Measurements from ENCODE around the gene SNAP29. TPM values are rescaled to one million over a fixed set of nuclear protein-coding genes. Genes with fewer than 3 reads are reported as not detected.

Gene SNAP29
- total RNA-seq, 1 experiment from 2014 or later: 17.9 TPM

- H3K9me3 Mint-ChIP-seq: no peaks in the 10 kb centered on the region
- Histone ChIP-seq H3K9me3 (ENCODE audit: control insufficient read depth, low read depth, low read length) (no peaks in the 10 kb centered on the region), H3K4ac (ENCODE audit: low read depth, low read length) (no peak overlapping the region), H2BK20ac (ENCODE audit: low read depth, low read length, poor library complexity, severe bottlenecking) (no peak overlapping the region), H3K4me1 (ENCODE audit: insufficient read depth, low read length) (no peaks in the 10 kb centered on the region), H3K18ac (ENCODE audit: insufficient read length, low read depth, low read length) (no peak overlapping the region), H4K5ac (ENCODE audit: insufficient read length, low read depth, low read length) (no peak overlapping the region), H3K27me3 (ENCODE audit: insufficient read depth, low read length) (no peaks in the 10 kb centered on the region), H3K23ac (ENCODE audit: insufficient read length, low read depth, low read length) (no peak overlapping the region), H4K8ac (replicated peaks; ENCODE audit: insufficient read length, low read depth, low read length) (no peak overlapping the region), H3T11ph (ENCODE audit: low read length) (no peak overlapping the region), H4K20me1 (ENCODE audit: control insufficient read depth, insufficient read depth, insufficient read length) (no peaks in the 10 kb centered on the region), H3K79me1 (ENCODE audit: insufficient read depth, low read depth, low read length, poor library complexity, severe bottlenecking) (no peaks in the 10 kb centered on the region), H3K27ac (ENCODE audit: insufficient read length, low read depth, low read length) (no peak overlapping the region), H3K56ac (ENCODE audit: insufficient read length, low read depth, low read length) (no peak overlapping the region), H2BK120ac (ENCODE audit: low read depth, low read length, poor library complexity, severe bottlenecking) (no peak overlapping the region), H2AK5ac (ENCODE audit: insufficient read length, low read length) (no peak overlapping the region), H2BK12ac (ENCODE audit: insufficient read length, low read depth, low read length) (no peak overlapping the region), H4K91ac (ENCODE audit: insufficient read length, low read depth, low read length) (no peak overlapping the region), H3K79me2 (ENCODE audit: insufficient read depth, low read length) (no peaks in the 10 kb centered on the region), H3K4me2 (ENCODE audit: insufficient read depth, insufficient read length, low read length) (no peak overlapping the region), H2AFZ (ENCODE audit: low read length) (no peak overlapping the region), H3K9ac (ENCODE audit: extremely low read depth, insufficient read length, low read length) (no peak overlapping the region), H3K14ac (ENCODE audit: insufficient read depth, low read length) (no peak overlapping the region), H2BK5ac (ENCODE audit: insufficient read length, low read length) (no peak overlapping the region), H2BK15ac (ENCODE audit: low read depth, low read length) (no peak overlapping the region), H3K23me2 (ENCODE audit: insufficient read length, low read depth, low read length, poor library complexity, severe bottlenecking) (peaks cover 5% of the 10 kb centered on the region)
- H3K36me3 Mint-ChIP-seq (ENCODE audit: insufficient read depth in 1 of 3, low read depth in 3 of 3): no peaks in the 10 kb centered on the region; a peak in 1 of 7 replicates
- no peak for DNase-seq
- H3K27ac Mint-ChIP-seq: no peak overlapping the region
- no peak overlapping the region for H3K4me3 Mint-ChIP-seq
- no peaks in the 10 kb centered on the region for H3K27me3 Mint-ChIP-seq (ENCODE audit: low read depth)
- no CpG with 5 or more reads among the region's 6 CpGs for WGBS (ENCODE audit: extremely low coverage, insufficient read length, low lambda C conversion rate)
- peaks cover 6 to 9% of the 10 kb centered on the region in 2 experiments for H3K4me1 Mint-ChIP-seq
- no peak for TF ChIP-seq CTCF (conservative IDR thresholded peaks at IDR 0.05)
Measured at GRCh38 chr22:20912494-20912893, 53.7 kb downstream of the SNAP29 start.

All from H9 (cell line).